Cardiac fibroblast (primary cell): ENCODE measurements around the gene CFAP61.

ENCODE experiments used
- DNase-seq, 2 donors: peaks; one replicate each; pipeline versions ENCODE4 v3.0.0 to v3.0.0-alpha.2; 2010; ENCODE audit warnings: low read depth in 2 of 2
- H3K4me3 ChIP-seq, 2 donors: replicated peaks in 1 of 2; 1 replicate in 1 of 2; 2 replicates in 1 of 2; pipeline ENCODE4 v1.5.1; 2011; ENCODE audit warnings: low read depth in 2 of 2, low read length in 2 of 2, mild to moderate bottlenecking in 2 of 2, moderate library complexity in 1 of 2
- CTCF ChIP-seq: IDR thresholded peaks from one replicate; pipeline ENCODE4 v1.5.1; 2011; ENCODE audit warnings: low read depth, mild to moderate bottlenecking, low read length, inconsistent platforms

Gene CFAP61

DNA sequence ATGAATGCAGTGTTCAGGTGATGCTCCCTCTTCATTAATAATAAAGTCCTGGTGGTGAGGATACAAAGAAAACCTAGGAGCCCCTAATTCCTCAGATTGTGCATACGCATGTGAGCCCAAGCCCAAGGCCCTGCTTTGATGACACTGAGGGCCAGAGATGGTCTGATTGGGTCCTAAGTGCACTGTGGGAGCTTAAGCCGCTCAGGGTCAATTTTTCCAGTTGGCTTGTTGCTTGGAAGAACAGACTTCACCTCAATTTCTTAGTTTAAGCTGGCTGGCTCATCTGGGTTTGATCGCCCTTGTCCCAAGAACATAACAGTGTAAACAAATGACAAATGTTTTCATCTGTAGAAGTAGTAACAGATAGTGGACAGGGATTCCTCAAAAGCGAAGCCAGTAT lies 357.0 kb downstream of the CFAP61 start:
- no peak overlapping the region for H3K4me3 ChIP-seq
- no peak for TF ChIP-seq CTCF

More for the DNA sequence above, 357.0 kb downstream of the CFAP61 start:
- no peak for DNase-seq
